SKM-1 (cell line): ENCODE measurements around the gene PSMA2.

Source experiments
- DNase-seq: peaks from one replicate; lab custom pipeline; 2025; ENCODE audit not compliant: unreplicated experiment; lab: John Stamatoyannopoulos, UW

PSMA2 gene

GRCh38 chr7:42940985-42941847, 9.2 kb upstream of the PSMA2 start:
- DNase-seq = peak; percentile 23

DNA sequence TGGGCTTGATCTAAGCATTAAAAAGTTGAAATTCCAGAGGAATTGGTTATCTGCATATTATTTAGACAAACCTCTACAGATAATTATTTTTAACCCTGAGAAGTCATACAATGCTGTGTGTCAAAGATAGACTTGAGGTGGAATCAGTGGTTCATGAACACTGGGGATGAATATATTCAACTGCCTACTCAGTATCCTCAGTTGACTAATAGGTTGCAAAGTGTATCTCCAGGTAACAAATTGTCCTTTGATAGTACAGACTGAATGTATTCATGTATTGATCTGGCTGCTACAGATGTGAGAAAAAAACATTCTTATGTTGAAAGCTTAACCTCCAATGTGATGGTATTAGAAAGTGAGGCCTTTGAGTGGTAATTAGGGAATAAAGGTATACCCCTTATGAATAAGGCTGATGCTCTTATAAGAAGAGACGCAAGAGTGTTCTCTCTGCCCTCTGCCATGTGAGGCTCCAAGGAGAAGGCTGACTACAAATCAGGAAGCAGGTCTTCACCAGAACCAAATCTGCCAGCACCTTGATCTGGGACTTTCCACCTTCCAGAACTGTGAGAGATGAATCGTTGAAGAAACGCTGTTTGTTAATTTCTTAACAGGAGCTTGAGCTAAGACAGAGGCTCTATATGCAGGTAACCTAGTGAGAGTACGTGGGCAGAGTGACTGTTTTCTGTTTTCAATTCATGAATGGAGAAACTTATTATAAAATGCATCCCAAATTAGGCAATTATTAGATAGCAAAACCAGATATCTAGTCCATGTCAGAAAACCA, 7.7 kb upstream of the PSMA2 start:
- no peak for DNase-seq

DNA sequence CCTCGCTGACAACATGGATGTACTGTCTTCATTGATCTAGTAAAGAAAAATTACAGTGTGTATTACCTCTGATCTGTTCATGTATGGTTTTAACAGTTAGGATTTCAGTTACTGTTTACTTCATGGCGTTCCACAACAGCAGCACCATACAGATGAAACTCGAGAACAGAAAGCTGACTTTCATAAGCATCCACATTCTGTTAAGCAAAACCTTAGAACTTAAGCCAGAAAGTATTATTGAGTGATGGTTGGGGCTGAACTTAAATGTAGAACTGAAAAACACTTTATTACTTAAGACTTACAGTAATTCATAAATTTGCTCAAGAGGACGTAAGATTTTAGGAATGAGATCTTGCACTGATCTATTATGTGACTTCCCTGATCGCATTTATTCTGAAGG, 3.9 kb upstream of the PSMA2 start:
- no peak for DNase-seq

GRCh38 chr7:42934291-42934690, 2.3 kb upstream of the PSMA2 start:
- DNase-seq = no peak

GRCh38 chr7:42932811-42933591, 1.0 kb upstream of the PSMA2 start:
- DNase-seq = no peak

DNA sequence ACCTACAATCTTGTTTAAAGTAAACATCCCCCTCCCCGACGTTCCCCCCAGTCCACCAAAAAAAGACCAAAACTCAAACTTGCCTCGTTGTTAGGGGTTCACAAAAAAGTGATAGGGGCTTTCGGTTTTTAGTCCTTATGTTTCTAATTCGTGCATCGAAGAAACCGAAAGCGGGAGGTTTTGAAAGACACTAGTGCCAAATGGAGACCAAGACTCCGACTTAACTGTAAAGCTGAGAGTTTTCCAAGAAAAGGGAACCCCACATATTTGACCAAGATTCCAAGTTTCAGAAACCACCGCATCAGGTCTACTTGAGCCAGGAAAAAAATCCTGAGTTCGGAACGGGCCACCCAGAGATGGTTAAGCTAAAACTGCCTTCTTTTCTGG, 534 bp downstream of the PSMA2 start:
- no peak for DNase-seq

GRCh38 chr7:42930889-42931288, 1.1 kb downstream of the PSMA2 start:
- DNase-seq = no peak

DNA sequence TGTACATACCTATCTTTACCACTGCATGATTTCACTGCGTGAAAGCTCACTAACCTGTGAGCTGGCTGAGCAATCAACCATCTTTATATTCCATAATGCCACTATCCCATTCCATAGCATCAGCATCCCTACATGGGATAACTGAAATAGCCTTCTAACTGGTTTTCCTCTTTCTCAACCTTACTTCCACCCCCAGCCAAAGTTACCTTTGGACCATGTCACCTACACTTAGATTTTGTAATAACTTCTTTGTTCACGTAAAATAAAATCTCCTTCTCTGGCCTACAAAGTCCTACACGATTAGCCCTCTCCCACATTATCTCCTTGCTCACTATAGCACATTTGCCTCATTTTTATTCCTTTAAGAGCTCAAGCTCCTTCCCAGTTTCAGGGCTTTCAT, 2.5 kb downstream of the PSMA2 start:
- no peak for DNase-seq

DNA sequence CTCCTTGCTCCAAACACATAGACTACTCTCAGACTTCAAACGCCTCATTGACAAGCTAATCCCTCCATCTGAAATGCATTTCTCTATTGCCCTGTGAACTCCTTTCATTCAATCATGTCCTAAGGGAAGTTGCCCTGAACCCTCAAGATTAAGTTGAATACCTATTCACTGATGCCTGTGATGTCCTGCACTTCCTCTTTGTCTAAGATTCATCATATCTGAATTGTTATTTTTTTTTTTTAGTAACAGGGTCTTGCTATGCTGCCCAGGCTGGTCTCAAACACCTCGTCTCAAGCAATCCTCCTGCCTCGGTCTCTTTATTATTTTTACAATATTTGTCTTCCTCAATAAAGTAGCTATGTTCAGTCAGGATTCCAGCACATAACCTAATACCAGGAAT, 3.2 kb downstream of the PSMA2 start:
- DNase-seq = no peak

- DNase-seq = peak; percentile 39
Measured at GRCh38 chr7:42926204-42926603, 5.8 kb downstream of the PSMA2 start.

DNA sequence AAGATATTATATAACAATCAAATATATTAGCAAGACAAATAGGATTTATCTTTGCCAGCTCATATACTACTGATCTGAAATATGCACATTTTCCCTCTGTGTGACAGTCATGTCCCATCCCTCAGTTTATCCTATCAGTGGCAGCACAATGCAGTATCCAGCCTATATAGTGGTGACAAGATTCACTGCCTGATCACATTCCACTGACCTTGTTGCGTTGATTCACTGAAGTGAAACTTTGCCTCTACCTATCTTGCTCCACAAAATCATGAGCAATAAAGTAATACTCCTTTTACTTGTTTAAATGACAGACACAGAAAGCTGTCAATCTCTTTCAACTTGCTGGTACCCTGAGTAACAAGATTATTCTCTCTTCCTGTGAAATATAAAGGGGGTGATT, 6.3 kb downstream of the PSMA2 start:
- DNase-seq = no peak

DNA sequence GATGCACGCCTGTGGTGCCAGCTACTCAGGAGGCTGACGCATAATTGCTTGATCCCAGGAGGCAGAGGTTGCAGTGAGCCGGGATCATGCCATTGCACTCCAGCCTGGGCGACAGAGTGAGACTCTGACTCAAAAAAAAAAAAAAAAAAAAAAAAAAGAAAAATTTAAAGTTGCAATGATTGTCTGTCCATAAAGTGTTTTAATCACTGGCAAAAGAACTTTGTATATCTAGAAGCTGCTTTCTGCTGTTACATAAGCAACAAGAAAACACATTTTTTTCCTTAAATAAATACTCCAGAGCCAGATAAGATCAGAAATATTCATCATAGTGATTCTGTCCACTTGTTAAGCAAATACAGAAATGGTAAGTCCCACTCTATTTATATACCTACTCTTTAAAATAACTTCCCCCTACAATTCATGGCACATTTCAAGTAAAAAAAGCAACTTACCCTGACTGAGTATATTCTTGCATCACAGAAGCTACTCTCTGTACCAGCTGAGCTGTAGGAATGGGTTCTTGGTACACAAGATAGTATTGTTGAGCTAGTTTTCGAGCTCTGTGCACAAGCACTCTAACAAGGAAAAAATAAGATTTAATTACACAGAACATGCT, 7.6 kb downstream of the PSMA2 start:
- no peak for DNase-seq

- no peak for DNase-seq
Measured at GRCh38 chr7:42922017-42922753, 9.8 kb downstream of the PSMA2 start.

- no peak for DNase-seq
Measured at GRCh38 chr7:42915356-42915755, 16.6 kb downstream of the PSMA2 start.

- DNase-seq = no peak
Measured at GRCh38 chr7:42914421-42915045, 17.4 kb downstream of the PSMA2 start.

- no peak for DNase-seq
Measured at GRCh38 chr7:42914009-42914408, 18.0 kb downstream of the PSMA2 start.

DNA sequence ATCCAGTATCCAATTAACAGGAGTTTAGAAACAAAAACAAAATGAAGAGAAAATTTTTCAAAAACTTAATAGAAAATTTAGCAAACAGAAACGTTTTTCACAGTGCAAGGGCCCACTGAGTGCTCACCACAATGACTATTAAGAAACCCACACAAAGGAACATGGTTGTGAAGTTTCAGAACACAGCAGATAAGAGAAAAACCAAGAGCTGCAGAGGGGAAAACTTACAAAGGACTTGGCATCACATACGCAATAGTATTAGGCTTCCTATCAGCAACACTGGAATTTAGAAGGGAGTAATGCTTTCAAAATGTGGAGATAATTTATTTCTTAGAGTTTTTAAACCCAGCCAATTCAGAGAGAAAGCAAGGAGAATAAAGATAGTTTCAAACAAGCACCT, 18.4 kb downstream of the PSMA2 start:
- DNase-seq = no peak

DNA sequence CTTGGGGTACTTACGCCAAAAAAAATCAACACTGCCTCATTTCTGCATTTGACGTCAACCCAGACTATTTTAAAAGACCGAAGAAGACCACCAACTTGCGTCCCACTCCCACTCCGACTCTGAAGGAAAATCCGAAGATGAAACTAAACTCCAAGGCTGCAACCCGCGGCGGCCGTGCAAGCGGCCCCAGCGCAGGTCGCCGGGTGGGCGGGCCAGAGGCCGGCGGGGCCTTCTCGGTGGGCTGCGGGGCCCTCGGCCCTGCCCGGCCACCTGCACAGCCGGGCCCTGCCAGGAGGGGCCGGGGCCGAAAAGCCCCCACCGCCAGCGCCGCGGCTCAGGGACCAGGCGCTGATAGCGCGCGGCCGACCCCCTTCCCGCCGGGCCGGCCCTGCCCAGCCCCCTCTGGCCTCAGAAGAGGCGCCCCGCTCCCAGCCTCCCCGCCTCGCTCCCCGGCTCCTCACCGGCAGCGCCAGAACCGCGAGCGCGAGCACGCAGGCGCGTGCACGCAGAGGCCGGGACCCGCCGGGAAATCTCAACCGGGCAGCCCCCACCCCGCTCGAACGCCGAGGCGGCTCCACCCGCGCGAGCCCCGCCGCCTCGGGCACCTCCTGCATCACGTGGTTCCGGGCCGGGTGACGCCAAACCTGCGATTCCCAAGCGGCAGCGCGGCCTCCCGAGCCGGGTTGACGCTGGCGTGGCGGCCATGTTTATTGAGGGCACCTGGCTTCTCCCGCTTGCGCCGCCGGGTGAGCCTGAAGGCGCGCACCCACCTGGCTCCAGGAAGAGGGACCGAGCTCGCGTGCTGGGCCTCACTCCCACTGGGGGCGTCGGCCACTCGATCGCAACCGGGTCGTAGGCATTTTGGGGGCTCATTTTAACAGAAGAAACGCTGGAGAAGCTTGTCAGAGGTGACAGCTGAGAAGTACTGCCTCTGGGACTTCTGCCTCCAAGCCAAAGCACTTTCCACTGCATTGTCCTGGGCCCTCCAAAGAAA, 20.2 kb downstream of the PSMA2 start, which contains the start of gene C7orf25:
TSS of gene C7orf25 (minus strand) at position 617 of the 994 bp plus-strand sequence. CDS start 1,170 bp downstream, outside the sequence.
- DNase-seq = peak; percentile 82

DNA sequence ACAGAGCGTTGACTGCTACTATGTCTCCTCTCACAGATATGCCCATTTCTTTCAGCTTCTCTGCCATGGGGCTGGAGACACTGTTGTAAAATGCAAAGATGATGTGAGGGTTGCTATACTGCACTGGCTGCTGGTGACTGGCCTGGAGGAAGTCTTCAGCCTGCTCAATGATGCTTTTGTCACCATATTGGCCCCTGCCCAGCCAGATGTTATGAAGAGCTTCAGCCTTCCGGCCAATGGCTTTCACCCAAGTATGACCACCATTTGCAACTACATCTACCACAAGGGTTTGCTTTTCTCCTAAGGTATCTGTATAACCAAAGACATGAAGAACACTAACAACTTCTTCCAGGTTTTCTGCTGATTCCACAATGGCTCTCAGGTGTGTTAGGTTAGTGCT, 21.7 kb downstream of the PSMA2 start:
- no peak for DNase-seq
